HL-60 (cell line): ENCODE results near the gene HHAT.
"Not testable (repeated sequence)": the region's sequence is repeated elsewhere in the genome, so short reads cannot be mapped to it uniquely, and the experiment has no call there.

Experiments used
- DNase-seq, 2 experiments: peaks; one replicate each; pipeline ENCODE4 v3.0.0-alpha.2; 2010 to 2020; ENCODE audit warnings: low read depth in 1 of 2, low spot score in 1 of 2
- H3K27ac ChIP-seq: fragments of 250-450 bp; sonication (Bioruptor Pico); replicated peaks from 2 replicates; pipeline ENCODE4 v1.5.1; 2020; ENCODE audit warnings: mild to moderate bottlenecking, moderate library complexity
- H3K27me3 ChIP-seq: fragments of 250-450 bp; sonication (Bioruptor Pico); 2 replicates; pipeline ENCODE4 v1.5.1; 2021; ENCODE audit warnings: mild to moderate bottlenecking, moderate library complexity; ENCODE audit not compliant: insufficient read depth, poor library complexity, severe bottlenecking
- H3K4me3 ChIP-seq: replicated peaks from 2 replicates; pipeline ENCODE4 v1.5.1; 2011; ENCODE audit warnings: mild to moderate bottlenecking, control low read depth, low read length; ENCODE audit not compliant: insufficient read depth
- GABPA ChIP-seq: IDR thresholded peaks from 2 replicates; pipeline ENCODE4 v1.6.1; 2012; ENCODE audit warnings: low read depth
- POLR2AphosphoS5 ChIP-seq: IDR thresholded peaks from 2 replicates; pipeline ENCODE4 v1.6.1; 2012; ENCODE audit warnings: low read depth
- SPI1 ChIP-seq: IDR thresholded peaks from 2 replicates; pipeline ENCODE4 v1.6.1; 2012; ENCODE audit warnings: low read depth, mild to moderate bottlenecking, borderline replicate concordance
- TF ChIP-seq, protein P1 (sequence below): IDR thresholded peaks from 2 replicates; pipeline ENCODE4 v1.6.1; 2012; ENCODE audit warnings: low read depth; ENCODE audit not compliant: insufficient replicate concordance
- TF ChIP-seq, protein P2 (sequence below): IDR thresholded peaks from one replicate; pipeline ENCODE4 v1.5.1; 2011; ENCODE audit warnings: low read length, control low read depth, inconsistent platforms; ENCODE audit not compliant: insufficient read depth

HHAT gene

DNA sequence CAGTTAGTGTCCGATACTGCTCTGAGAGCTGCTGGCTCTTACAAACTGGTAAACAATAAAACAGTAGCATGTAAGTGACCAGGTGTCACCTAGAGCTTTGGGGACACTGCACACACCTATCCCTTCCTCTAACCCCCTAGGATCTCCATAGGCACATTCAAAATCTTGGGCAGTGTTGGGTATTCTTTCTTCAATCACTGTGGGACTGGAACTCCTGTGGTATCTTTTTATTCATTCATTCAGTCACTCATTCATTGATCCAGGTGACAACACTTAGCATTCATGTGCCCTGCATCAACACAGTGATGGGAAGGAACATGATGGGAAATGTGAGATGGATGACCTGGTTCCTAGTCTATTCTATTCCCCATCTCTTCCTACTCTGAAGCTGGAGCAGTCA lies 73.9 kb downstream of the HHAT start:
- H3K27ac ChIP-seq: no peak overlapping the region
- no peak overlapping the region for H3K4me3 ChIP-seq
- H3K27me3 ChIP-seq: no peaks in the 10 kb centered on the region
- no peak for DNase-seq
- TF ChIP-seq GABPA (no peak), SPI1 (no peak), POLR2AphosphoS5 (no peak)
- TF ChIP-seq, protein P1, sequence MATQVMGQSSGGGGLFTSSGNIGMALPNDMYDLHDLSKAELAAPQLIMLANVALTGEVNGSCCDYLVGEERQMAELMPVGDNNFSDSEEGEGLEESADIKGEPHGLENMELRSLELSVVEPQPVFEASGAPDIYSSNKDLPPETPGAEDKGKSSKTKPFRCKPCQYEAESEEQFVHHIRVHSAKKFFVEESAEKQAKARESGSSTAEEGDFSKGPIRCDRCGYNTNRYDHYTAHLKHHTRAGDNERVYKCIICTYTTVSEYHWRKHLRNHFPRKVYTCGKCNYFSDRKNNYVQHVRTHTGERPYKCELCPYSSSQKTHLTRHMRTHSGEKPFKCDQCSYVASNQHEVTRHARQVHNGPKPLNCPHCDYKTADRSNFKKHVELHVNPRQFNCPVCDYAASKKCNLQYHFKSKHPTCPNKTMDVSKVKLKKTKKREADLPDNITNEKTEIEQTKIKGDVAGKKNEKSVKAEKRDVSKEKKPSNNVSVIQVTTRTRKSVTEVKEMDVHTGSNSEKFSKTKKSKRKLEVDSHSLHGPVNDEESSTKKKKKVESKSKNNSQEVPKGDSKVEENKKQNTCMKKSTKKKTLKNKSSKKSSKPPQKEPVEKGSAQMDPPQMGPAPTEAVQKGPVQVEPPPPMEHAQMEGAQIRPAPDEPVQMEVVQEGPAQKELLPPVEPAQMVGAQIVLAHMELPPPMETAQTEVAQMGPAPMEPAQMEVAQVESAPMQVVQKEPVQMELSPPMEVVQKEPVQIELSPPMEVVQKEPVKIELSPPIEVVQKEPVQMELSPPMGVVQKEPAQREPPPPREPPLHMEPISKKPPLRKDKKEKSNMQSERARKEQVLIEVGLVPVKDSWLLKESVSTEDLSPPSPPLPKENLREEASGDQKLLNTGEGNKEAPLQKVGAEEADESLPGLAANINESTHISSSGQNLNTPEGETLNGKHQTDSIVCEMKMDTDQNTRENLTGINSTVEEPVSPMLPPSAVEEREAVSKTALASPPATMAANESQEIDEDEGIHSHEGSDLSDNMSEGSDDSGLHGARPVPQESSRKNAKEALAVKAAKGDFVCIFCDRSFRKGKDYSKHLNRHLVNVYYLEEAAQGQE: no peak
- TF ChIP-seq, protein P2, sequence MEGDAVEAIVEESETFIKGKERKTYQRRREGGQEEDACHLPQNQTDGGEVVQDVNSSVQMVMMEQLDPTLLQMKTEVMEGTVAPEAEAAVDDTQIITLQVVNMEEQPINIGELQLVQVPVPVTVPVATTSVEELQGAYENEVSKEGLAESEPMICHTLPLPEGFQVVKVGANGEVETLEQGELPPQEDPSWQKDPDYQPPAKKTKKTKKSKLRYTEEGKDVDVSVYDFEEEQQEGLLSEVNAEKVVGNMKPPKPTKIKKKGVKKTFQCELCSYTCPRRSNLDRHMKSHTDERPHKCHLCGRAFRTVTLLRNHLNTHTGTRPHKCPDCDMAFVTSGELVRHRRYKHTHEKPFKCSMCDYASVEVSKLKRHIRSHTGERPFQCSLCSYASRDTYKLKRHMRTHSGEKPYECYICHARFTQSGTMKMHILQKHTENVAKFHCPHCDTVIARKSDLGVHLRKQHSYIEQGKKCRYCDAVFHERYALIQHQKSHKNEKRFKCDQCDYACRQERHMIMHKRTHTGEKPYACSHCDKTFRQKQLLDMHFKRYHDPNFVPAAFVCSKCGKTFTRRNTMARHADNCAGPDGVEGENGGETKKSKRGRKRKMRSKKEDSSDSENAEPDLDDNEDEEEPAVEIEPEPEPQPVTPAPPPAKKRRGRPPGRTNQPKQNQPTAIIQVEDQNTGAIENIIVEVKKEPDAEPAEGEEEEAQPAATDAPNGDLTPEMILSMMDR: no peak

DNA sequence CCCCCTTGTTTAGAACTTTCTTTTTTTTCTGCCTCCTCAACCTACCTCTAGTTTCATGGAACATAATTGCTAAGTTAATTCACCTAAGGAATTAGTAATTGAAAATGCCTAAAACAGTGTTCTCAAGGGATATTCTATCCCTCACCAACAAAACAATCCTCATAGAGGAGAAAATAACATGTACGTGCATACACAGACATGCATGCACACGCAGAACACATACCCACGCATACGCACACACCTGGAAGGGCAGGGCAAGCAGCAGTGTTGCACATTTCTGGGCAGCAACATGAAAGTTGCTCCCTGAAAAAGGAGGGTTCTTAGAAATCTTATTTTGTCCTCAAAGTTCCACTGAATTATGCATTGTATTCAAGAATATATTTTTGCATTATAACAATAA lies 76.6 kb downstream of the HHAT start:
- Histone ChIP-seq H3K27me3 (no peaks in the 10 kb centered on the region), H3K4me3 (no peak overlapping the region), H3K27ac (no peak overlapping the region)
- no peak for DNase-seq
- TF ChIP-seq SPI1 (no peak), POLR2AphosphoS5 (no peak), GABPA (no peak)
- TF ChIP-seq, protein P2: no peak
- TF ChIP-seq, protein P1: no peak

DNA sequence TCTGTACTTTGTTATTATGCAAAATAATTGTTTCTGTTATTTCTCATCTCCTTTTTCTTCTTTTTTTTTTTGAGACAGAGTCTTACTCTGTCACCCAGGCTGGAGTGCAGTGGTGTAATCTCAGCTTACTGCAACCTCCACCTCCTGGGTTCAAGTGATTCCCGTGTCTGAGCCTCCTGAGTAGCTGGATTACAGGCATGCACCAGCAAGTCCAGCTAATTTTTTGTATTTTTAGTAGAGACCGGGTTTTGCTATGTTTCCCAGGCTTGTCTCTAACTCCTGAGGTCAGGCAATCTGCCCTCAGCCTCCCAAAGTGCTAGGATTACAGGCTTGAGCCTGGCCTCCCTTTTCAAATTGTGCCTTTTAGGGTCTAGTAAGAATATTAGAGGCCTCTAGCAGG lies 77.6 kb downstream of the HHAT start:
- DNase-seq, H3K27ac ChIP-seq, H3K4me3 ChIP-seq: not testable (repeated sequence)

DNA sequence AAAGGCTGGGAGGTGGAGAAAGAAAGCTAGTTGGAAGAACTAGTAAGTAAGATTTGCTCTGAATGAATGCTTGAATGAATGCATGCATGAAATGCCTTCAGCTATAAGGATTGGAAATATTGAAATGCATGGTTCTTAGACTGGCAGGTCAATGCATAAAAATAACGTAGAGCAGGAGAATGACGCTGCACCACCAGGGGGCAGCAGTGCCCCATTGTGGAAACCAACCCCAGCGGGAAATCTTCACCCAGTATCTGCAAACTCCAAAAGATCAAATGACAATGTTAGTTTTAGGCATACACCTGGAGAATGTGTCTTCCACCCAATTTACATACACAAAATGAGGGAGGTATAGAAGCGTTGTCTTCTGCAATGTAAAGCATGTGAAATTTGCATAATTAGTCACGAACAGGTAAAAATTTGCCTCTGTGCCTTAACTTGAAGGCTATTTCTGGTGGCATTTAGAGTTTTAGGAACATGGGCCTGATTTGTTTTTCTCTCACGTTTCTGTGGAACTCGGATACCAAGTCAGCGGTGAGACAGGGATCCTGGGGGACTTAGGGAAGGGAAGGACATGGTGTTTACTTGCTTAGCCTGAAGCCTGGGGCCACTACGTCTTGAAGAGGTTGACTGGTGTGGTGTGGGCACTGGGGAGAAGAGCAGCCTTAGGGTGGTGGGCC lies 78.6 kb downstream of the HHAT start:
- peak; percentile 1 to 26 for DNase-seq
- no peaks in the 10 kb centered on the region for H3K27me3 ChIP-seq
- TF ChIP-seq, protein P1: no peak
- TF ChIP-seq POLR2AphosphoS5 (no peak), SPI1 (no peak)
- TF ChIP-seq, protein P2: peak; percentile 92
- H3K27ac ChIP-seq: no peak overlapping the region
- no peak overlapping the region for H3K4me3 ChIP-seq

More for the DNA sequence above, 77.6 kb downstream of the HHAT start:
- not testable (repeated sequence) for H3K27me3 ChIP-seq
